H1 (cell line): ENCODE data around the gene LPXN. TPM values are rescaled to one million over a fixed set of nuclear protein-coding genes. Genes with fewer than 3 reads are reported as not detected.

Experiments
- CTCF ChIA-PET: fragments of 300-600 bp; sonication (Branson Sonifier 250); formaldehyde crosslinking; loops from one replicate; lab custom pipeline; 2021; ENCODE audit not compliant: partially characterized antibody; lab: Charles Lee
- POLR2A ChIA-PET: fragments of 300-600 bp; sonication (Branson Sonifier 250); formaldehyde crosslinking; loops from one replicate; lab custom pipeline; 2021; ENCODE audit warnings: inconsistent platforms; ENCODE audit not compliant: partially characterized antibody; lab: Charles Lee
- DNase-seq, 2 experiments: peaks; one replicate each; pipeline versions ENCODE4 v3.0.0 to v3.0.0-alpha.2; 2010 to 2022; ENCODE audit warnings: low spot score in 2 of 2, low read depth in 1 of 2, mixed read lengths in 1 of 2
- FAIRE-seq: peaks from 2 replicates; lab custom pipeline; 2011; peaks lifted over from hg19 to GRCh38; lab: Jason Lieb, UNC
- H2AFZ ChIP-seq: 2 replicates; pipeline ENCODE4 v1.8.1; 2012; ENCODE audit warnings: low read length, inconsistent platforms
- H2AK5ac ChIP-seq: 2 replicates; pipeline ENCODE4 v1.6.1; 2013; ENCODE audit warnings: low read depth, low read length
- H2BK120ac ChIP-seq: replicated peaks from 2 replicates; pipeline ENCODE3; 2013; ENCODE audit warnings: low read depth, low read length, inconsistent platforms
- H2BK12ac ChIP-seq: 2 replicates; pipeline ENCODE4 v1.6.1; 2013; ENCODE audit warnings: low read depth, low read length
- H2BK15ac ChIP-seq: 2 replicates; pipeline ENCODE4 v1.6.1; 2013; ENCODE audit warnings: low read length
- H2BK20ac ChIP-seq: 2 replicates; pipeline ENCODE4 v1.6.1; 2013; ENCODE audit warnings: low read length
- H2BK5ac ChIP-seq: 2 replicates; pipeline ENCODE4 v1.6.1; 2013; ENCODE audit warnings: low read depth, low read length
- H3K14ac ChIP-seq: 2 replicates; pipeline ENCODE4 v1.6.1; 2013; ENCODE audit warnings: inconsistent platforms; ENCODE audit not compliant: insufficient read length
- H3K18ac ChIP-seq: 2 replicates; pipeline ENCODE4 v1.6.1; 2013; ENCODE audit warnings: low read length; ENCODE audit errors: extremely low read depth
- H3K23ac ChIP-seq: 2 replicates; pipeline ENCODE4 v1.6.1; 2013; ENCODE audit warnings: inconsistent platforms; ENCODE audit not compliant: insufficient read length
- H3K23me2 ChIP-seq: 2 replicates; pipeline ENCODE4 v1.6.1; 2013; ENCODE audit warnings: low read depth, low read length
- H3K27ac ChIP-seq: 2 replicates; pipeline ENCODE4 v1.6.1; 2011; ENCODE audit warnings: low read depth, low read length, inconsistent platforms
- H3K27me3 ChIP-seq, 4 experiments: replicated peaks in 1 of 4; 1 replicate in 1 of 4; 2 replicates in 3 of 4; pipeline versions ENCODE4 v1.6.1 to v1.8.1; 2011 to 2013; ENCODE audit warnings: low read length in 3 of 4, mild to moderate bottlenecking in 3 of 4, inconsistent platforms in 2 of 4, mixed read lengths in 2 of 4, moderate library complexity in 1 of 4; ENCODE audit not compliant: control insufficient read depth in 3 of 4, insufficient read depth in 3 of 4; ENCODE audit errors: extremely low read depth in 1 of 4
- H3K36me3 ChIP-seq, 4 experiments: 2 replicates each; pipeline versions ENCODE4 v1.6.1 to v1.8.1; 2011 to 2013; ENCODE audit warnings: mild to moderate bottlenecking in 4 of 4, low read length in 3 of 4, moderate library complexity in 2 of 4, control low read depth in 1 of 4, inconsistent platforms in 1 of 4; ENCODE audit not compliant: insufficient read depth in 4 of 4, control insufficient read depth in 2 of 4
- H3K4ac ChIP-seq: replicated peaks from 2 replicates; pipeline ENCODE3; 2013; ENCODE audit warnings: low read length, low read depth, mixed read lengths, inconsistent platforms; ENCODE audit not compliant: insufficient read length
- H3K4me1 ChIP-seq, 4 experiments: replicated peaks in 1 of 4; 1 replicate in 1 of 4; 2 replicates in 3 of 4; pipeline versions ENCODE4 v1.6.1 to v1.8.1; 2011 to 2013; ENCODE audit warnings: low read length in 3 of 4, inconsistent platforms in 2 of 4, mixed read lengths in 1 of 4; ENCODE audit not compliant: insufficient read depth in 4 of 4, control insufficient read depth in 3 of 4
- H3K4me2 ChIP-seq, 2 experiments: 2 replicates each; pipeline versions ENCODE4 v1.6.1 to v1.8.1; 2011 to 2013; ENCODE audit warnings: low read depth in 2 of 2, low read length in 2 of 2, control low read depth in 1 of 2, inconsistent platforms in 1 of 2, mild to moderate bottlenecking in 1 of 2; ENCODE audit not compliant: insufficient read depth in 1 of 2
- H3K4me3 ChIP-seq, 4 experiments: fragments of 200-600, 300-600 bp in 1 of 4; sonication (generic), shearing (Covaris generic), sonication (Bioruptor Twin) in 1 of 4; 2 replicates each; pipeline versions ENCODE4 v1.5.1 to v1.8.1; 2011 to 2016; ENCODE audit warnings: low read length in 4 of 4, low read depth in 3 of 4, control low read depth in 2 of 4, inconsistent platforms in 2 of 4, mild to moderate bottlenecking in 2 of 4, mixed read lengths in 1 of 4, moderate library complexity in 1 of 4; ENCODE audit not compliant: insufficient read depth in 2 of 4; ENCODE audit errors: extremely low read depth in 1 of 4
- H3K56ac ChIP-seq: replicated peaks from 2 replicates; pipeline ENCODE3; 2013; ENCODE audit warnings: low read depth, mild to moderate bottlenecking, mixed read lengths, low read length, inconsistent platforms; ENCODE audit not compliant: insufficient read length
- H3K79me1 ChIP-seq: 2 replicates; pipeline ENCODE4 v1.6.1; 2013; ENCODE audit warnings: low read depth, low read length, control low read depth
- H3K79me2 ChIP-seq, 2 experiments: 2 replicates each; pipeline versions ENCODE4 v1.6.1 to v1.8.1; 2012 to 2013; ENCODE audit warnings: low read length in 2 of 2, mild to moderate bottlenecking in 2 of 2, inconsistent platforms in 1 of 2; ENCODE audit not compliant: insufficient read depth in 2 of 2, control insufficient read depth in 1 of 2
- H3K9ac ChIP-seq, 4 experiments: replicated peaks in 1 of 4; 1 replicate in 1 of 4; 2 replicates in 3 of 4; pipeline versions ENCODE4 v1.6.1 to v1.8.1; 2011 to 2013; ENCODE audit warnings: low read depth in 3 of 4, low read length in 3 of 4, control low read depth in 2 of 4, mild to moderate bottlenecking in 2 of 4, moderate library complexity in 2 of 4, inconsistent platforms in 1 of 4; ENCODE audit errors: extremely low read depth in 1 of 4
- H3K9me3 ChIP-seq, 2 experiments: 2 replicates each; pipeline versions ENCODE4 v1.6.1 to v1.8.1; 2012 to 2013; ENCODE audit warnings: mild to moderate bottlenecking in 2 of 2, moderate library complexity in 2 of 2, control low read depth in 1 of 2, inconsistent platforms in 1 of 2, low read depth in 1 of 2, low read length in 1 of 2, mixed read lengths in 1 of 2; ENCODE audit not compliant: insufficient read depth in 2 of 2
- H4K20me1 ChIP-seq, 2 experiments: replicated peaks in 1 of 2; 2 replicates each; pipeline versions ENCODE3 to v1.8.1; 2011 to 2013; ENCODE audit warnings: inconsistent platforms in 2 of 2, low read length in 2 of 2, mild to moderate bottlenecking in 1 of 2; ENCODE audit not compliant: insufficient read depth in 2 of 2, control insufficient read depth in 1 of 2
- H4K5ac ChIP-seq: 2 replicates; pipeline ENCODE4 v1.6.1; 2013; ENCODE audit warnings: low read length, low read depth, mixed read lengths, inconsistent platforms; ENCODE audit not compliant: insufficient read length
- H4K8ac ChIP-seq: 2 replicates; pipeline ENCODE4 v1.8.0; 2013; ENCODE audit warnings: mild to moderate bottlenecking, moderate library complexity, low read length, inconsistent platforms; ENCODE audit not compliant: insufficient read depth; ENCODE audit errors: extremely low read depth
- H4K91ac ChIP-seq: replicated peaks from 2 replicates; pipeline ENCODE3; 2013; ENCODE audit warnings: low read length, mixed read lengths, inconsistent platforms; ENCODE audit not compliant: insufficient read length
- CBX5 ChIP-seq: fragments of 300-800, 300-1000 bp; sonication (generic); IDR thresholded peaks from 2 replicates; pipeline ENCODE4 v1.7.1; 2016; ENCODE audit warnings: antibody characterized with exemption, low read length, low read depth
- CREB1 ChIP-seq: IDR thresholded peaks from 2 replicates; pipeline ENCODE4 v1.6.1; 2012; ENCODE audit warnings: inconsistent platforms
- CTBP2 ChIP-seq: IDR thresholded peaks from 2 replicates; pipeline ENCODE4 v1.7.0; 2011; ENCODE audit warnings: borderline replicate concordance, mild to moderate bottlenecking, moderate library complexity, mixed read lengths, low read length; ENCODE audit not compliant: insufficient read depth, insufficient read length
- GTF2F1 ChIP-seq: IDR thresholded peaks from 2 replicates; pipeline ENCODE4 v1.6.1; 2012; ENCODE audit warnings: low read depth, low read length, improper control_type of control experiment, borderline replicate concordance
- MAFK ChIP-seq: IDR thresholded peaks from 2 replicates; pipeline ENCODE4 v1.6.1; 2012; ENCODE audit warnings: low read depth, mild to moderate bottlenecking, improper control_type of control experiment, low read length
- POLR2A ChIP-seq, 2 experiments: IDR thresholded peaks; 1 replicate in 1 of 2; 2 replicates in 1 of 2; pipeline ENCODE4 v1.6.1; 2011; ENCODE audit warnings: low read depth in 2 of 2, low read length in 2 of 2, mild to moderate bottlenecking in 2 of 2; ENCODE audit errors: control extremely low read depth in 1 of 2
- SIX5 ChIP-seq: IDR thresholded peaks from 2 replicates; pipeline ENCODE4 v1.6.1; 2011; ENCODE audit warnings: mild to moderate bottlenecking, low read depth, low read length
- SP2 ChIP-seq: IDR thresholded peaks from 2 replicates; pipeline ENCODE4 v1.6.1; 2012; ENCODE audit warnings: mild to moderate bottlenecking, low read length, inconsistent platforms
- TAF1 ChIP-seq: IDR thresholded peaks from 2 replicates; pipeline ENCODE4 v1.6.1; 2011; ENCODE audit warnings: mild to moderate bottlenecking, low read depth, low read length
- TAF7 ChIP-seq: optimal IDR thresholded peaks from 2 replicates; pipeline ENCODE3; 2011; ENCODE audit warnings: low read depth, mild to moderate bottlenecking, inconsistent platforms, low read length, moderate library complexity, borderline replicate concordance
- WGBS, 2 experiments: shearing (Covaris generic) in 1 of 2; methylation state at CpG; one replicate each; pipeline versions ENCODE4 v1.1.6 to v1.1.7; 2013 to 2015; ENCODE audit warnings: low lambda C conversion rate in 2 of 2, mixed read lengths in 2 of 2, inconsistent platforms in 1 of 2, low coverage in 1 of 2, missing lambda C conversion rate in 1 of 2; ENCODE audit not compliant: insufficient replicate concordance in 2 of 2, insufficient coverage in 1 of 2, insufficient read length in 1 of 2; ENCODE audit errors: extremely low coverage in 1 of 2, missing lambda C conversion rate in 1 of 2; 5-methylcytosine and 5-hydroxymethylcytosine counted together
- polyA plus RNA-seq, 7 experiments: library from polyadenylated mRNA; depleted of rRNA in 3 of 7; stranded (reverse) in 5 of 7; unstranded in 2 of 7; fragments of >200 nt in 5 of 7; fragments of 200-250 nt in 2 of 7; gene quantifications; 1 replicate in 5 of 7; 2 replicates in 1 of 7; 4 replicates in 1 of 7; pipeline versions ENCODE4 v1.2.1 to v1.2.3, GENCODE V29; 2011 to 2013; ENCODE audit warnings: missing spikeins in 2 of 7, mixed read lengths in 2 of 7
- total RNA-seq: library from RNA; stranded (reverse); fragmentation: NEBNext Ultra II Directional; extraction: Animal tissue kit (Norgen Biotek cat#: 25700); gene quantifications from 2 replicates; pipeline ENCODE4 v1.2.1, GENCODE V29; 2021
- TF ChIP-seq, protein P1 (sequence below): IDR thresholded peaks from 2 replicates; pipeline ENCODE4 v1.6.1; 2012; ENCODE audit warnings: inconsistent platforms

Gene LPXN
- total and polyA plus RNA-seq, 2 of the 8 experiments (the other 6 are each of a cell fraction or from before 2014, with no cell fraction given), result 1.4 to 2.7 TPM

DNA sequence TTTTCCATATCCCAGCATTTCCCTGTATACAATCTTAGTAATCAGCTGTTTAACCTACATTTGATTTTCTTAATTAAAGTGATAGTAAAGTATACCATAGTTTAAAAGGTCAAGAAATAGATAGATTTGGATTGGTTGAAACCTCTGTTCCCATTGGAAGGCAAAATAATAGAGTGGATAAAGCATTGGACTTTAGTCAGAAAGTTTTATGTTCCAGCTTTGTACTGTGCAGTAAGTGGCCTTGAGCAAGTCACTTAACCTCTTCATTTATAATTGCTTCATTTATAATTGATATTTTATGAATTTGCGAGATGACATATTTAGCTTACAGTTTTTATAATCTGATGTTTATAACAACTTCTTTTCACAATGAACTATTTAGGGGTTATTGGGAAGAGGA lies 6.8 kb upstream of the LPXN start:
- H3K27ac ChIP-seq, result no peak overlapping the region
- no peak overlapping the region for H3K4me3 ChIP-seq
- no peak overlapping the region for H2BK20ac ChIP-seq
- no peak overlapping the region for H2BK15ac ChIP-seq
- peaks cover 0 to 2% (median under 1%) of the 10 kb centered on the region in 4 experiments; a peak in 3 of 7 replicates for H3K4me1 ChIP-seq
- peaks cover 3 to 5% of the 10 kb centered on the region in 2 experiments for H4K20me1 ChIP-seq
- peak overlapping the region in 1 of 2 experiments; percentile 82; a peak in 1 of 4 replicates for H3K4me2 ChIP-seq
- 88% methylated on average over 1 of the region's 1 CpG; no CpG with 5 or more reads in 1 of the 2 experiments for WGBS, 2 experiments
- no peak overlapping the region for H2AK5ac ChIP-seq
- no peaks in the 10 kb centered on the region for H3K27me3 ChIP-seq
- H3K23me2 ChIP-seq, result no peaks in the 10 kb centered on the region
- no peak overlapping the region for H3K18ac ChIP-seq
- H2AFZ ChIP-seq, result no peak overlapping the region
- ChIA-PET CTCF (no interaction called here), POLR2A (interaction anchor here (0.8 kb wide), 1 partner anchor 9 kb away, joined by 3 read pairs; no protein-coding TSS in a partner anchor)
- no peak overlapping the region for H4K8ac ChIP-seq
- H2BK120ac ChIP-seq, result no peak overlapping the region
- H3K36me3 ChIP-seq, result peaks cover 0 to 26% (median 0%) of the 10 kb centered on the region in 4 experiments; a peak in 2 of 8 replicates
- no peak overlapping the region for H2BK5ac ChIP-seq
- H3K79me1 ChIP-seq, result no peaks in the 10 kb centered on the region
- H4K5ac ChIP-seq, result no peak overlapping the region
- H3K4ac ChIP-seq, result no peak overlapping the region
- no peak overlapping the region for H3K56ac ChIP-seq
- H3K14ac ChIP-seq, result no peak overlapping the region
- H3K23ac ChIP-seq, result no peak overlapping the region
- no peak for DNase-seq
- no peak overlapping the region for H4K91ac ChIP-seq
- no peaks in the 10 kb centered on the region for H3K9me3 ChIP-seq
- no peak overlapping the region for H2BK12ac ChIP-seq
- H3K9ac ChIP-seq, result no peak overlapping the region
- FAIRE-seq, result no peak
- peaks cover 9 to 80% of the 10 kb centered on the region in 2 experiments; a peak in 3 of 4 replicates for H3K79me2 ChIP-seq
- TF ChIP-seq GTF2F1 (no peak), TAF1 (no peak), CTBP2 (no peak), SIX5 (no peak), CBX5 (no peak), MAFK (no peak), POLR2A (IDR thresholded peaks at IDR 0.05; ENCODE audit: control extremely low read depth in 1 of 2, low read depth in 2 of 2, low read length in 2 of 2) (no peak), TAF7 (no peak), SP2 (no peak), CREB1 (no peak)
- TF ChIP-seq, protein P1, sequence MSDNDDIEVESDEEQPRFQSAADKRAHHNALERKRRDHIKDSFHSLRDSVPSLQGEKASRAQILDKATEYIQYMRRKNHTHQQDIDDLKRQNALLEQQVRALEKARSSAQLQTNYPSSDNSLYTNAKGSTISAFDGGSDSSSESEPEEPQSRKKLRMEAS, result no peak
